ENCODE data around the gene SPON1.

GRCh38 chr11:14027525-14027924 lies 65.0 kb downstream of the SPON1 start:
- no peak for TF ChIP-seq CTCF (IDR thresholded peaks at IDR 0.05)
- TF ChIP-seq EP300 (IDR thresholded peaks at IDR 0.05): no peak
